NCI-H187 treated with DMSO at 0.1 percent for 48 hours (cell line): Measurements from ENCODE around the gene CDC20B.
"Not testable (repeated sequence)": the region's sequence is repeated elsewhere in the genome, so short reads cannot be mapped to it uniquely, and the experiment has no call there.

Experiments used
- DNase-seq: peaks from one replicate; lab custom pipeline; 2025; lab: John Stamatoyannopoulos, UW

The CDC20B gene

DNA sequence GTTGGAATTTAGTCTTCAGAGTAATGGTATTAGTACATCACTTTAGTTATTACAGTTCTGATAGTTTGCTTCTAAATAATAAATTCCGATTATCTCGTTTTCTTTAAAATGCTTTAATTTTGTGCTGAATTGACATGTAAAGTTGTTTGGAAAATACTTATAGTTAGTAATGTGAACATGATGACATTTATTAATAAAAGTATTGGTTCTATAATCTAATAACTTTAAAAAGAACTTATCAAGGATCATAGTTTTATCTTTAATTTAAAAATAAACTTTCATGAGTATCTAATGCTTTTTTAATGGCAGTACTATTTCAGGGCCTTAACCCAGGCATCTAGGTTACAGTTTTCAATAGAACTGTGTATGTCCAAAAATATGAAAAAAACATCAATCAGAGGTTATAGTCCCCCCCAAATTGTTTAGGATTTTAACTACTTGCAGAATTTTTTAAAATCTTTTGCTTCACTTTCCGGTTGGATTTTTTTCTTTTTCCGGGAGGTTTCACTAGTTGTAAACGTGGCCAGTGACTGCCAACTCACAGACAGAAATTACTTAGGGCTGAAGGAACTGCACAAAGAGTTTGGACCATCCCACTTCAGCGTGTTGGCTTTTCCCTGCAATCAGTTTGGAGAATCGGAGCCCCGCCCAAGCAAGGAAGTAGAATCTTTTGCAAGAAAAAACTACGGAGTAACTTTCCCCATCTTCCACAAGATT lies 12.3 kb downstream of the CDC20B start:
- no peak for DNase-seq

GRCh38 chr5:55159763-55160492 lies 13.0 kb downstream of the CDC20B start, which contains the start of gene GPX8:
Gene GPX8 (plus strand): TSS chr5:55160171. CDS start chr5:55160193, 22 bp downstream.
- peak; percentile 30 for DNase-seq

- DNase-seq, result no peak
These were observed 18.1 kb downstream of the CDC20B start for GRCh38 chr5:55154873-55155272.

DNA sequence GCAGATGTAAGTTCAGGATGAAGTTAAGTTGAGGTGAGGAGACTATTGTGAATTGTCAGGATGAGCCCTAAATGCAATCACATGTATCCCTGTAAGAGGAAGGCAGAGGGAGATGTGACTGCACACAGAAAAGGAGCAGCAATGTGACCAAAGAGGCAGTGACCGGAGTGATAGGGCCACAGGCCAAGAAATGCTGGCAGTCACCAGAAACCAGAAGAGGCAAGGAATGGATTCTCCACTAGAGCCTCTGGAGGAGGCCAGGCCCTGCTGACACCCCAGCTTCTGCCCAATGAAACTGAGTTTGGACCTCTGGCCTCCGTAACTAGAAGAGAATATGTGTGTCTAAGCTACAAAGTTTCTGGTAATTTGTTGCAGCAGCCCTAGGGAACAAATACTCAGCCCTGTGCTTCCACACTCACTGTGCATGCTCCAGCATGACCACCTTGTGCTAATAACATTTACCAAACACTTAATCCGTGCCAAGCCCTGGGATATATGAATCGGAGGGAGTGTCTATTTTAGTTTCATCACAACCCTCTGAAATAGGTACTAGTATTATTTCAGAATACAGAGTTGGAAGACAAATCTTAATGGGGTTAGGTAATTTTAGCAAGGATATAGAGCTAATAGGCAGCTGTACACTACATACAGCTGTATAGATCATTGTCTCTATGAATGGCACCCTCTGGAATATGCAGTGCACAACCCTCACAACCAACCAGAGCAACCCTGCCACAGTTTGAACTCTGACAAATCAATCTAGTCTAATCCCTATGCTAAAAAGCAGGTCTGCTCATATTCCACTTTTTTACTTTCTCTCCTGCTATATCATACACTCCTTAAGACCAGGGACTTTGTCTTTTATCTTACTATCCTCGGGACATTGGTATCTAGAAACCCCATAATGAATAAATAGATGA lies 20.8 kb downstream of the CDC20B start:
- no peak for DNase-seq

GRCh38 chr5:55149308-55149795 lies 23.6 kb downstream of the CDC20B start:
- DNase-seq, result no peak

DNA sequence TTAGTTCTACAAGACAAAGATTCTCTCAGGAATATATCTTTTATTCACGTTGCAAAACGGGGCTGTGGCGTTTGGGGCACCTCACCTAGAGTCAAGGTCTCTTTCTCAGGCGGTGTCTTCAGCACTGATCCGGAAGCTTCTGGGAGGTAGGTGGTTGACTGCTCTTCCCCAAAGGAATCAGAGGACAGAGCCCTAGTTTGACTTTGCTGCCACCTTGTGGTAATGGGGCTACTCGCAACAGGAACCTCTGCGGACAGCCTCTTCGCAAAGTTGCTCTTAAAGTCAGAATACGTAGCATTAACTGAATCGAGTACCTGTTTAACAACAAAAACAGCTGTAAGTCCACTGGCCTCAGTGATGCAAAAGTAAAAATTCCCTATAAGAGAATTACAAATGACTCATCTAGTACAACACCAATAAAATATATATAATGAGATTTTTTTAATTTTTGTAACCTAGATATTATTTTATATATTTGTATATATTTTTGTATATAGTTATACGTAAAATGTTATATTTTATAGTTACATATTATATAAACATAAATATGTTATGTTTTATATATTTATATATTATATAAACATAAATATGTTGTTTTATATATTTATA lies 26.3 kb downstream of the CDC20B start:
- peak; percentile 78 for DNase-seq

GRCh38 chr5:55146080-55146479 lies 26.9 kb downstream of the CDC20B start:
- DNase-seq, result no peak

DNA sequence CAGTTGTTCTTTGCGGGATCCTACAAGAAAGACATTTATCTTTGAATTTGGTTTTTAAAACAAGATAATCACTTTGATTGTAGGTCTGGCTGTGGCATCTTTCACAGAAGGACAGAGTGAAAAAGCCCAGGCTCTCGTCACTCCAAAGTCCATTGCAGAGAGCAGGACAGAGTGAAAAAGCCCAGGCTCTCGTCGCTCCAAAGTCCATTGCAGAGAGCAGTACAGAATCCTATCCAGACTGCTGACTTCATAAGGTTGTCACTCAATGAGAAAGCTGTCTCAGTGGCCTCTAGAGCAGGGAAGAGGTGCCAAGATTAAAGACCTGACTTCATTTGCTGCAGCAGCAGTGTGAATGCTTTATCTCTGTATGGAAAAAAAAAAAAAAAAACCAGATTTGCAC lies 29.4 kb downstream of the CDC20B start:
- DNase-seq, result no peak

- no peak for DNase-seq
These were observed 30.9 kb downstream of the CDC20B start for GRCh38 chr5:55141945-55142690.

- no peak for DNase-seq
These were observed 31.9 kb downstream of the CDC20B start for GRCh38 chr5:55140908-55141665.

DNA sequence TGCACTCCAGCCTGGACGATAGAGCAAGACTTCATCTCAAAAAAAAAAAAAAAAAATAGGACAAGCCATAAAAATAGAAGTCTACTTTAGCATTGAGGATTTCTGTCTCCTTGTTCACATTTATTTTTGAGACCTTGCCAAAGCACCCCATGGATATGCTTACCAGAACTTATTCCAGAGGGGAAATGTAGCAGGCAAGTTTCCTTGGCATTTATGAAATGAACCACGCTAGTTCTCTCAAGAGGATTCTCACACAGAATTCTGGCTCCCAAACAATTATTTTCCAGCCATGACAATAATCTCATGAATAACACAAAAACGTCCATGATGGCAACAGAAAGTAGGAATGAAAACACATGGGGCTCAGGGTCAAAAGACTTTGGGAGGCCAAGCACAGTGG lies 36.5 kb downstream of the CDC20B start:
- no peak for DNase-seq

DNA sequence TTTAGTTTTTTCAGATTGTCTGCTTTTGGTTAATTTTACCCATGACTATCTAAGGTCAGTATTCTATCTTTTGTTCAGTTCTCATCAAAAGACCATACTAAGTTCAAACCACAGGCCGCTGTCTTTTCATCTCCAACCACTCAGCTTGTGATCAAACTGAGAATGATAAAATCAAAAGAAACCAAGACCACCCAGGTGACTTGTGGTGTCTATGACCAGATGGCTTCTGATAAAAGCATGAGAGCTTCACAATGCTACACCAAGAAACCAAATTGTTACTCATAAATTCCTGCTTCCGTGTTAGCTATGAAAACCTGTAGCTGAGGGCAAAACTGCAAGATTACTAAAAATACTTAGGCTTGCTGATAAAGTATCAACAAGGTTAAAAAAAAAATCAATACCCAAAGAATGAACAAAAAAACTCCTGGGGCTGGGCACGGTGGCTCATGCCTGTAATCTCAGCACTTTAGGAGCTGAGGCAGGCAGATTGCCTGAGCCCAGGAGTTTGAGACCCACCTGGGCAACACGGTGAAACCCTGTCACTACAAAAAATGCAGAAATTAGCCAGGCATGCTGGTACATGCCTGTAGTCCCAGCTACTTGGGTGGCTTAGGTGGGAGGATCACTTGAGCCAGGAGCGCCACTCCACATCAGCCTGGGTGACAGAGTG lies 38.8 kb downstream of the CDC20B start:
- DNase-seq, result no peak

DNA sequence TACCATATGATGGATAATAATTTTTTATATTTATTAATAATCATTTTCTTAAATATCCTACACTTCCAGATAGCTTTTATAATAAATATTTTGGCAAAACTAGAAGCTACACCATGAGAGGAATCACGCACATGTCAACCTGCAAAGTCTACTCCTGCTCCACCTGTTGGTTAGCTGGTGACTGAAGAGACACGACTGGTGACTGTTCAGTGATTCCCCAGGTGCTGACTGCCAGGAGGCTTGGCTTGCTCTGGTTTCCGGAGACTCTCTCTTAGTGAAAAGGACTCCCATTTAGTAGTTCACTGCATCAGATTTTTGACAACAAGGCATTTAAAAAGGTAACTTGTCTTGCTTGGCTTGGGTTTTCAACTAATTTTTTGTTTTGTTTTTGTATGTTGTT lies 49.6 kb downstream of the CDC20B start:
- DNase-seq, result no peak

DNA sequence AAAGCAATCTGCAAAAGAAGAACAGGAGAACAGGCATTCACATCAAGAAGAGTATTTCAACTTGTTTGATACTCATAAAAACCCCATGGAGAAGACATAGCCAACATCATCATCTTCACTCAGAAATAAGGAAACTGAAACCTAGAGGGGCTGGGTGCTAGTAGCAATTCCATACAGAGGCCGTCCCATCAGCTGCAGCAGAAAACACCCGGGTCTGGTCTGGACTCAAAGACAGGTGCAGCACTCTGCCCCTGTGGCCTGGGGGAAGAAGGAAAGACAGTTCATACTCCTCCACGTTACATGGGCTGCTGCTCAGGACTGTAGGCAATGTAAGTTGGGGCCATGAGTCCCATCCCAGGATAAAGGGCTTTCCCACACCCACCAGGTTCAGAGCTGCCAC lies 58.9 kb downstream of the CDC20B start:
- no peak for DNase-seq

DNA sequence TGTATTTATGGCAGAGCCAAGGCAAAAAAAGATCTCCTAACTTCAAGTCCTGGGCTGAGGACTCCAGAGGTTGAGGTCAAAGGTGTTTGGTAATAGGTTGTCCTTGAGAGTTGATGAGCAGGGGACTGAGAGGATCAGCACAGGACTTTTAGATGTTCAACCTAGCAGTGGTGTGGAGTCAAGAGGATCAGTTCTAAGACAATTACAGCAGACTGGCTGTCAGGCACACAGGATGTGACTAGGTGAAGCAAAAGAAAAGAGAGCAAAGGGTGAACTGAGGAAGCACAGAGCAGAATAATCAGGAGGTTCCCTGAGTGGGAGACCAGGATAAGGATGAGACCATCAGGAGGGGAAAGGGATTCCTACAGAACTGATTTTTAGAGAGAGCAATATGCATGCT lies 59.6 kb downstream of the CDC20B start:
- DNase-seq, result no peak

GRCh38 chr5:55110217-55110616 lies 62.8 kb downstream of the CDC20B start:
- no peak for DNase-seq

- DNase-seq, result no peak
These were observed 64.3 kb downstream of the CDC20B start for GRCh38 chr5:55108661-55109060.

- not testable (repeated sequence) for DNase-seq
These were observed 67.0 kb downstream of the CDC20B start for GRCh38 chr5:55105976-55106375.

DNA sequence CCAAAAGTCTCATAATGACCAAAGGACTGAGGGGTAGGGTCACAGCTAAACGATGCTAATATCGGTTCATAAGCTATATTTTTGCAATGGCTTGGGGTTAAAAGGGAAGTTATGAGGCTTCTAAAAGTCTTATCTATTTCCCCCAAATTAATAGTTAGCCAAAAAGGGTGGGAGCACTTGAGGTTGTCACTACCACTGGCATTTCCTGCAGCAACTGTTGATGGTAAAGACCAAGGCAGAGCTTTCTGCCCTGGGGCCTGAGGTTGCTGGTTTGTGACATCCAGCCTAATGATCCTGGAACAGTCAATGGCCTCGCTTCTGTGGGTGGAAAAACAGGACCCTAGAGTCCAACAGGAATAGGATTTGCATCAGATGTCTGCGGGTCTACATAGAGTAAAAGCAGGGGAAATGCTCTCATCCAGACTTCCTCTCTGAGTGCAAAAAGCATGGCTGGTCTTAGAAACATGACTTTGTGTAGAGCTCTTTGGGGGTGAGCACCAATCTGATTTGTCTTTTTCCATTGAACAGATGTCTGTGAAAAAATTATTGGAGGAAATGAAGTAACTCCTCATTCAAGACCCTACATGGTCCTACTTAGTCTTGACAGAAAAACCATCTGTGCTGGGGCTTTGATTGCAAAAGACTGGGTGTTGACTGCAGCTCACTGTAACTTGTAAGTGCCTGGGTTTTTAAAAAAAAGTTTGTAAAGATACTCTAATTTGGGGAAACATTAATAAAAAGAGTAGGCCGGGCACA lies 67.9 kb downstream of the CDC20B start:
- DNase-seq, result no peak
